ENCODE measurements around the gene MIEF1.

The MIEF1 gene

GRCh38 chr22:39502109-39502788, at the start of gene MIEF1:
MIEF1 (plus strand) TSS chr22:39502290; CDS start chr22:39511295, 9,005 bp downstream.
- peak; percentile 63 to 99 (median 96) for DNase-seq

GRCh38 chr22:39452740-39453040, 49.4 kb upstream of the MIEF1 start:
- DNase-seq: no peak

GRCh38 chr22:39453765-39454378, 48.2 kb upstream of the MIEF1 start:
- no peak for DNase-seq

GRCh38 chr22:39454385-39454871, 47.7 kb upstream of the MIEF1 start:
- DNase-seq: no peak

GRCh38 chr22:39456522-39457197, 45.4 kb upstream of the MIEF1 start, which contains the start of gene MGAT3:
MGAT3 (plus strand) TSS chr22:39457012; CDS start chr22:39487348, 30,336 bp downstream.
- peak in 9 of 58 donors; percentile 22 to 67 (median 36) for DNase-seq

- DNase-seq: no peak
These were observed 44.9 kb upstream of the MIEF1 start for GRCh38 chr22:39457198-39457555.

GRCh38 chr22:39457556-39458443, 44.3 kb upstream of the MIEF1 start:
- peak in 30 of 58 donors; percentile 15 to 66 (median 42) for DNase-seq

- no peak for DNase-seq
These were observed 43.5 kb upstream of the MIEF1 start for GRCh38 chr22:39458444-39459083.

GRCh38 chr22:39459681-39460080, 42.4 kb upstream of the MIEF1 start:
- no peak for DNase-seq

GRCh38 chr22:39462443-39463221, 39.5 kb upstream of the MIEF1 start:
- DNase-seq: peak in 5 of 58 donors; percentile 17 to 54 (median 45)

- DNase-seq: no peak
These were observed 38.8 kb upstream of the MIEF1 start for GRCh38 chr22:39463277-39463676.

GRCh38 chr22:39463931-39464390, 38.1 kb upstream of the MIEF1 start:
- peak in 54 of 58 donors; percentile 14 to 89 (median 72) for DNase-seq

- DNase-seq: peak in 3 of 58 donors; percentile 34 to 60 (median 48)
These were observed 35.7 kb upstream of the MIEF1 start for GRCh38 chr22:39466228-39467006.

GRCh38 chr22:39467390-39467895, 34.6 kb upstream of the MIEF1 start:
- no peak for DNase-seq

GRCh38 chr22:39468487-39469325, 33.4 kb upstream of the MIEF1 start:
- peak in 1 of 58 donors; percentile 44 for DNase-seq

GRCh38 chr22:39469326-39469680, 32.8 kb upstream of the MIEF1 start:
- peak in 1 of 58 donors; percentile 44 for DNase-seq

- peak in 52 of 58 donors; percentile 26 to 91 (median 72) for DNase-seq
These were observed 32.2 kb upstream of the MIEF1 start for GRCh38 chr22:39469681-39470450.

Measured in anterior cingulate cortex (tissue), 58 donors.